Activated CD8-positive, alpha-beta memory T cell treated with anti-CD3 and anti-CD28 coated beads for 48 hours (primary cell): ENCODE results near the gene ANKS1B.
"Not testable (repeated sequence)": the region's sequence is repeated elsewhere in the genome, so short reads cannot be mapped to it uniquely, and the experiment has no call there.

Experiments used
- DNase-seq, 3 experiments: peaks; one replicate each; pipeline ENCODE4 v3.0.0-alpha.2; 2020; ENCODE audit warnings: low read depth in 2 of 3, low spot score in 2 of 3

The ANKS1B gene

DNA sequence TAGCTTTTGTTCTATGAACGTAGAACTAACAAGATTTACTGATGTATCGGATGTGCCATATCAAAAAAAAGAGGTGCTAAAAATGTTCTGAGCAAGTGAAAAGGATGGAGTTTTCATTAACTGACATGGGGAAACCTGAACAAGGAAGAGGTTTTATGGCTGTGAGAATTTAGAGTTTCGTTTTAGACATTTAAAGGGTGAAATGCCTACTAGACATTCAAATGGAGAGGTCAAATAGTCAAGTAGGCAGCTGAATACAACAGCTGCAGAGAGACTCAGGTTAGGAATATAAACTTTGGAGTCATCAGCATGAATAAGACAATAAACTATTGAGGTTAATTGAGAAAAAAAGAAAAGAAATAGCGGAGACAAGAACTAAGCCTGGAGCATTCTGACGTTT lies 702.1 kb downstream of the ANKS1B start:
- no peak for DNase-seq

GRCh38 chr12:99282086-99282485 lies 702.6 kb downstream of the ANKS1B start:
- DNase-seq: no peak

DNA sequence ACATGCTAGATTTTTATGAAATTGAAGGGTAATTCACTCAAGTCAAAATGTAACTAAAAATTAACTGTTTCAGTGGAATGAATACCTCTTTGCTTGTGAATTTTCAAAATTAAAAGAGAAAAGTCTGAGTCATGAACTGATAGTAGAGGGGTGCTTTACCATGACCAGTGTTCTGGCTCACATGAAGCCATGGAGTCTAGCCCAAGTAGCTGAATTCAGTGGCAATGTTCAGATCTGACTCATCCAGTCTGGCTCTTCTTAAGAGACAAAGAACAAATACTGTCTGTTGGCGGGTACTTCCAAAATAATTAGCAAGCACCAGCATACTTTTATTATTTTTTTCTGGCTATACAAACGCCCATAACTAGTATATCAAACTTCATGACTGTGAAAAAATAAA lies 703.5 kb downstream of the ANKS1B start:
- no peak for DNase-seq

DNA sequence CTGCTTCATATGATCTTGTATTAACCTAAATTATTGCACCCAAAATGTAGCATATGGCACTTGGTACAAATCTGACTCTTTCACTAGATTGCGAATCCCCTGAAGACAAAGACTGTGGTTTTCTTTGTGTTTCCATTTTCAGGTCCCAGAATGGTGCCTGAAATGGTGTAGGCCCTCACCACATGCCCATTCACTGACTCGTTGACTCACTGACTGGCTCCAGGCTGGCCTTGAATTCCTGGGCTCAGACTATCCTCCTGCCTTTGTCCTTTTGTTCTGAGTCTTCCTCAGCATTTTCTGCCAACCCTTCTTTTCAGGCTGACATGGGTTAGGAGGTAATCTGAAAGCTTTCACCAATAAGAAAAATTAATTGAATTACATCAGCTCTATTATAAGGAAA lies 705.8 kb downstream of the ANKS1B start:
- DNase-seq: no peak

GRCh38 chr12:99277591-99278379 lies 707.0 kb downstream of the ANKS1B start:
- no peak for DNase-seq

GRCh38 chr12:99271071-99271470 lies 713.7 kb downstream of the ANKS1B start:
- DNase-seq: no peak

GRCh38 chr12:99267038-99267437 lies 717.7 kb downstream of the ANKS1B start:
- DNase-seq: no peak

GRCh38 chr12:99265648-99266047 lies 719.1 kb downstream of the ANKS1B start:
- DNase-seq: no peak

- DNase-seq: no peak
Observed at GRCh38 chr12:99261256-99261655, 723.5 kb downstream of the ANKS1B start.

DNA sequence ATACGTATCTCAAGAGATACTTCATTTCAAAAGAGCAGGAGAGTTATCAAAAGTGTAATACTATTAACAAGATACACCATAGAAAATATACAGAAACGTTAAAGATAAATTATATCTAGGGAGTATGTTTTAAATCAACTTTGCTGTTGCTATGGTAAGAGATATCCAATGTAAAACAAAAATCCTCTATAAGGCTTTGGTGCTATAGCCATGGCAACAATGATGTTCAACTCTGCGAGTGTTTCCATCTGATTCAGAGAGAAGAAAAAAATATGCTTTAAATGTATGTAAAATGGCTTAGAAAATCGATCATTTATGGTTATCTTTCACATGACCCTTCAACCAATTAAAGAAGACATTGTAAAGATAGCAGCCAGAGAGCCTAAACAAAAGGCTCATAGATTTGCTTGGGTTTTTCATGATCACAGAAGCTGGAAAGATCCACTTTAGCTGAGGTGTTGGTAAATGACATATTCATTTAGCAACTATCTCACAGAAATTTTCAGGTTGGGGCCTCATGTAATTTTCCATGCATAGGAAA lies 724.2 kb downstream of the ANKS1B start:
- no peak for DNase-seq

GRCh38 chr12:99259040-99259934 lies 725.4 kb downstream of the ANKS1B start:
- no peak for DNase-seq

DNA sequence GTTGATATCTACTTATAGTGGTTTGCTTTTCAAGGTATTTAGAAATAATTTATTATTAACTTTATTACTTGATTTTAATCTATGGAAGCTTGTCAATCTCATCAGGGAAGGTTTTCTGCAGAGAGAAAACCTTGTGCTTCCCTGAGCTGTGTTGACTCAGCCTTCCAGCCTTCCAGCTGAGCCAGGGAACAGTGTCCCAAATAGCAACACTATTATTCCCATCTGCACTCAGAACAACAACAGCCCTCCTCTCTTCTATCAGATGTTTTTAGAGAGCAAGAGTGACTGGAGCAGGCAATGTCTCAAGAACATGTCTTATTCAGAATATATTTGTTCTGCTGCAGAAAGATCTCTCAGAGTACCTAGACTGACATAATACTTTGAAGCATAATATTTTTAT lies 727.1 kb downstream of the ANKS1B start:
- DNase-seq: no peak

DNA sequence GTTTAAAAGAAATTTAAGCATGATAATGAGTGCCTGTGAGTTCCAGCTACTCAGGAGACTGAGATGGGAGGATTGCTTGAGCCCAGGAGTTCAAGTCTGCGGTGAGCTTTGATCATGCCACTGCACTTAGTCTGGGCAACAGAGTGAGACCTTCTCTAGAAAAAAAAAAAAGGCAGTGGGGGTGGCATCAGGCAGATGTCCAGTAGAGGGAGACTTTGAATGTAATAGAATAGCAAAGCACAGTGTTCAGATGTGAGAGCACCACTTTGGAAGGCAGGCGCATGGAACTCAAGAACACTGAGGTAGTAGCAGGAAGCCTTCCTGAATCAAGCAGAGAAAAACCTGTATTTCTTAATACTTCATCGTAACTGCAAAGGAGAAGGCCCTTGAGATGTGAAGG lies 731.7 kb downstream of the ANKS1B start:
- DNase-seq: no peak

DNA sequence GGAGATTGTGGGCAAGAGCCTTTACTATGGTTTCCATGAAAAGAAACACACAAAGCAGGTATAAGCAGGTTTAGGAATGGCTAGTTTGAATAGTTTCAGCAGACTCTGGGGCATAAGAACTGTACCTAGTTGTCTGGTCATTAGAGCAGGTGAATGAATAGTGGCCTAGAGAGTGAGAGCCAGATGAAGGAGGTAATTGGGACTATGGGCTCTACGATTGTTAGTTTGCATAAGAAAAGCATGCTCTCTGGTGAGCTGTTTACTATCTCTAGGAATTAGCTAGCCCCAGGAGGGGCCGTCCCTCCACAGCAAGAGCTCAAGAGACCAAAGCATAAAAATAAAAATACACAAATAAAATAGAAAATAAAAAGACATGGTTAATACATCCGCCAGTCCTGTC lies 734.6 kb downstream of the ANKS1B start:
- DNase-seq: no peak

GRCh38 chr12:99249543-99249942 lies 735.2 kb downstream of the ANKS1B start:
- no peak for DNase-seq

DNA sequence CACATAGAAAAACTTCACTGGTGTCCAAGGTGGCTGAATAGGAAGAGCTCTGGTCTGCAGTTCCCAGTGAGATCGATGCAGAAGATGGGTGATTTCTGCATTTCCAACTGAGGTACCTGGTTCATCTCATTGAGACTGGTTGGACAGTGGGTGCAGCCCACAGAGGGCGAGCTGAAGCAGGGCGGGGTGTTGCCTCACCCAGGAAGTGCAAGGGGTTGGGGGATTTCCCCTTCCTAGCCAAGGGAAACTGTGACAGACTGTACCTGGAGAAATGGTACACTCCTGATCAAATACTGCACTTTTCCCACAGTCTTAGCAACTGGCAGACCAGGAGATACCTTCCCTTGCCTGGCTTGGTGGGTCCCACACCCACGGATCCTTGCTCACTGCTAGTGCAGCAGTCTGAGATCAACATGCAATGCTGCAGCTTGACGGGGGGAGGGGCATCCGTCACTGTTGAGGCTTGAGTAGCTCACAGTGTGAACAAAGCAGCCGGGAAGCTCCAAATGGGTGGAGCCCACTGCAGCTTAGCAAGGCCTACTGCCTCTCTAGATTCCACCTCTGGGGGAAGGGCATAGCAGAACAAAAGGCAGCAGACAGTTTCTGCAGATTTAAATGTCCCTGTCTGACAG lies 746.7 kb downstream of the ANKS1B start:
- DNase-seq: not testable (repeated sequence)

DNA sequence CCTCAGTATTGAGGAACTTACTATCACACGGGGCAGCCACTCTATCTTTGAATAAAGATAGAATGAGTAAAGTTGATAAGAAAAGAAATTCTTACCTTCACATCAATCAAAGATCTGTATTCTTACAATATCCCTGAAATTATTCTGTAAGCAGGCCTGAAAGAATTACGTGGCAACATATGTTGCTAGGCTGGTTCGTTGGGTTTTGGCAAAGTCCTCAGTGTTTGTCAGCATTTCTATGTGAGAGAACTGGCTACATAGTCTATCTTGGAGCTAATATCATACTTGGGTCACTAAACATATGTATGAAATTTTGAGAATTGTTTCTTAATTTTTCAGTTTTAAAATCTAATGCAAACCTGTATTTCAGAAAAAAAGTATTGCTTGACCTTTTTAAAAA lies 749.4 kb downstream of the ANKS1B start:
- no peak for DNase-seq

GRCh38 chr12:99234702-99235101 lies 750.0 kb downstream of the ANKS1B start:
- DNase-seq: no peak

DNA sequence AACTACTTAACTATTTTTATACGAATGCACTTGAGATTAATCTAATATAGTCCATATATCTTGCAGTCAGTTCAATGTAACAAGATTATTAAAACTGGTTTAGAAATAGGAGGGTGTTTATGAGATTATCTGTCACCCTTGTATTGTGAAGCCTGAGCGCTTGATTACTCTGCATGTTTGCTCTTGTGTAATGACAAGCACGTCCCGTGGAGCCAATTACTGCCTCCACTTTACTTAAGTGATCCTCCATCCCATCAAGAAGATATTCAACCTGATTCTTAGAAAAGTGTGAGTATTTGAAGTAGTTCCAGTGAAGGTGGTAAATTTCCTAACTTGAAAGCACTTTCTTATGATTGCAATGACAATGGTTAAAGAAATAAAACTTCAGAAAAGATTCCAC lies 752.4 kb downstream of the ANKS1B start:
- no peak for DNase-seq

GRCh38 chr12:99231031-99231430 lies 753.7 kb downstream of the ANKS1B start:
- DNase-seq: no peak

DNA sequence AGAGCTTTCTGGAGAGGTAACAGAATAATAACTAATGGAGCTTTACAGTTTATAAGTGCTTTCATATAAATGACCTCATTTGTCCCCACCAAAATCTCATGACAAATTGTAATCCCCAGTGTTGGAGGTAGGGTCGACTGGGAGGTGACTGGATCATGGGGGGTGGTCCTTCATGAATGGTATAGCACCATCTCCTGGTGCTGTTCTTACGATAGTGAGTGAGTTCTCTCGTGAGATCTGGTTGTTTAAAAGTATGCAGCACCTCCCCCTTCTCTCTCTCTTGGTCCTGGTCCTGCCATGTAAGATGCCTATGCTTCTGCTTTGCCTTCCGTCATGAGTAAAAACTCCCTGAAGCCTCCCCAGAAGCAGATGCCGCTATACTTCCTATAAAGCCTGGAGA lies 760.5 kb downstream of the ANKS1B start:
- no peak for DNase-seq

GRCh38 chr12:99223579-99223978 lies 761.2 kb downstream of the ANKS1B start:
- no peak for DNase-seq
